Neural progenitor cell (in vitro differentiated cells): ENCODE measurements around the gene SNAI3. TPM values are rescaled to one million over a fixed set of nuclear protein-coding genes. Genes with fewer than 3 reads are reported as not detected.
A peak's percentile ranks its signal among the peaks of the same experiment; 100 is the strongest.

ENCODE experiments used
- DNase-seq: peaks from one replicate; pipeline ENCODE4 v3.0.0-alpha.2; 2016; ENCODE audit warnings: low spot score
- H2AFZ ChIP-seq: fragments of 200-600 bp; sonication (generic); replicated peaks from 2 replicates; pipeline ENCODE4 v1.6.1; 2016; ENCODE audit warnings: antibody characterized with exemption
- H3F3A ChIP-seq: fragments of 200-600 bp; sonication (generic); 2 replicates; pipeline ENCODE4 v1.6.1; 2016; ENCODE audit warnings: antibody characterized with exemption, low read depth
- H3K27ac ChIP-seq: fragments of 200-600 bp; sonication (generic); 2 replicates; pipeline ENCODE4 v1.5.1; 2016; ENCODE audit warnings: mild to moderate bottlenecking
- H3K27me3 ChIP-seq: fragments of 200-600 bp; sonication (generic); 2 replicates; pipeline ENCODE4 v1.6.1; 2016; ENCODE audit warnings: mild to moderate bottlenecking, moderate library complexity
- H3K36me3 ChIP-seq: fragments of 200-600 bp; sonication (generic); 2 replicates; pipeline ENCODE4 v1.5.1; 2016
- H3K4me1 ChIP-seq: fragments of 200-600 bp; sonication (generic); 2 replicates; pipeline ENCODE4 v1.6.1; 2016; ENCODE audit warnings: mixed run types
- H3K4me2 ChIP-seq: fragments of 200-600 bp; sonication (generic); 2 replicates; pipeline ENCODE4 v1.6.1; 2016
- H3K4me3 ChIP-seq: fragments of 200-600 bp; sonication (generic); 2 replicates; pipeline ENCODE4 v1.5.1; 2016
- H3K79me2 ChIP-seq: fragments of 200-600 bp; sonication (generic); 2 replicates; pipeline ENCODE4 v1.6.1; 2016; ENCODE audit warnings: low read depth
- H3K9ac ChIP-seq: fragments of 200-600 bp; sonication (generic); 2 replicates; pipeline ENCODE4 v1.6.1; 2016
- H3K9me3 ChIP-seq: fragments of 200-600 bp; sonication (generic); 2 replicates; pipeline ENCODE4 v1.5.1; 2016; ENCODE audit warnings: low read depth
- H4K20me1 ChIP-seq: fragments of 200-600 bp; sonication (generic); 2 replicates; pipeline ENCODE4 v1.6.1; 2016; ENCODE audit warnings: low read depth
- H3K27ac Mint-ChIP-seq: 3 replicates; pipeline ENCODE4 v1.8.0; 2021; ENCODE audit warnings: mixed read lengths
- H3K27me3 Mint-ChIP-seq: 2 replicates; pipeline ENCODE4 v1.8.0; 2022; ENCODE audit warnings: low read depth, mild to moderate bottlenecking, inconsistent platforms, moderate library complexity, mixed read lengths; ENCODE audit not compliant: insufficient read depth
- H3K36me3 Mint-ChIP-seq: 3 replicates; pipeline ENCODE4 v1.8.0; 2021; ENCODE audit warnings: mixed read lengths
- H3K4me1 Mint-ChIP-seq: 3 replicates; pipeline ENCODE4 v1.8.0; 2021; ENCODE audit warnings: mixed read lengths
- H3K4me3 Mint-ChIP-seq: 3 replicates; pipeline ENCODE4 v1.8.0; 2021; ENCODE audit warnings: mild to moderate bottlenecking, moderate library complexity, mixed read lengths
- H3K9me3 Mint-ChIP-seq: 3 replicates; pipeline ENCODE4 v1.8.0; 2020; ENCODE audit warnings: mixed read lengths
- CTCF ChIP-seq: fragments of 200-600 bp; sonication (generic); IDR thresholded peaks from 2 replicates; pipeline ENCODE4 v1.5.1; 2017; ENCODE audit warnings: antibody characterized with exemption, mild to moderate bottlenecking
- EZH2 ChIP-seq: fragments of 200-600 bp; sonication (generic); IDR thresholded peaks from 2 replicates; pipeline ENCODE4 v1.6.1; 2017; ENCODE audit warnings: antibody characterized with exemption, mild to moderate bottlenecking, moderate library complexity
- EZH2phosphoT487 ChIP-seq: fragments of 200-600 bp; sonication (generic); IDR thresholded peaks from 2 replicates; pipeline ENCODE4 v1.6.1; 2017; ENCODE audit warnings: antibody characterized with exemption
- total RNA-seq: library from RNA; depleted of rRNA; stranded (reverse); fragments of >200 nt; gene quantifications from 2 replicates; pipeline ENCODE4 v1.2.3, GENCODE V29; 2015; ENCODE audit warnings: low replicate concordance

Gene SNAI3
- total RNA-seq, 1 donor from 2014 or later, result not detected

GRCh38 chr16:88706229-88706964 lies 20.1 kb upstream of the SNAI3 start, which contains the start of the genes CTU2 and RNF166:
CTU2 (plus strand) TSS chr16:88706503; CDS start chr16:88706531, 28 bp downstream.
RNF166 (minus strand) TSS chr16:88706408; CDS start chr16:88706325, 83 bp downstream.
- peaks cover 42% of the 10 kb centered on the region for H3K79me2 ChIP-seq
- H3K27me3 ChIP-seq, result no peaks in the 10 kb centered on the region
- H2AFZ ChIP-seq, result peak within 1 kb of the TSS; percentile 94
- H3K27me3 Mint-ChIP-seq, result no peaks in the 10 kb centered on the region
- H3F3A ChIP-seq, result no peaks in the 10 kb centered on the region
- no peaks in the 10 kb centered on the region for H3K36me3 Mint-ChIP-seq
- peak within 1 kb of the TSS; percentile 99 for H3K4me3 ChIP-seq
- H3K27ac Mint-ChIP-seq, result peak within 1 kb of the TSS; percentile 53
- no peaks in the 10 kb centered on the region for H3K9me3 Mint-ChIP-seq
- peak within 1 kb of the TSS; percentile 99 for H3K4me2 ChIP-seq
- peaks cover 19% of the 10 kb centered on the region for H4K20me1 ChIP-seq
- H3K4me3 Mint-ChIP-seq, result peak within 1 kb of the TSS; percentile 92
- peak within 1 kb of the TSS; percentile 90 for H3K9ac ChIP-seq
- TF ChIP-seq CTCF (no peak), EZH2phosphoT487 (no peak), EZH2 (no peak)
- H3K27ac ChIP-seq, result no peak within 1 kb of the TSS
- peaks cover 22% of the 10 kb centered on the region for H3K4me1 Mint-ChIP-seq
- no peaks in the 10 kb centered on the region for H3K9me3 ChIP-seq
- peak; percentile 96 for DNase-seq
- no peaks in the 10 kb centered on the region for H3K36me3 ChIP-seq
- peaks cover 10% of the 10 kb centered on the region for H3K4me1 ChIP-seq

- no peak overlapping the region for H3K27ac Mint-ChIP-seq
Measured at GRCh38 chr16:88705801-88706228, 19.5 kb upstream of the SNAI3 start.

GRCh38 chr16:88705076-88705684 lies 18.9 kb upstream of the SNAI3 start:
- peak overlapping the region; percentile 53 for H3K27ac Mint-ChIP-seq
- DNase-seq, result no peak

More at GRCh38 chr16:88705801-88706228, 19.5 kb upstream of the SNAI3 start:
- Histone ChIP-seq H4K20me1 (peaks cover 19% of the 10 kb centered on the region), H3K79me2 (peaks cover 42% of the 10 kb centered on the region), H3F3A (no peaks in the 10 kb centered on the region), H3K4me2 (peak overlapping the region; percentile 99), H3K36me3 (no peaks in the 10 kb centered on the region), H3K27me3 (no peaks in the 10 kb centered on the region), H3K4me3 (peak overlapping the region; percentile 99), H2AFZ (peak overlapping the region; percentile 94), H3K9me3 (no peaks in the 10 kb centered on the region), H3K27ac (no peak overlapping the region), H3K4me1 (peaks cover 10% of the 10 kb centered on the region), H3K9ac (peak overlapping the region; percentile 84)
- TF ChIP-seq EZH2phosphoT487 (no peak), EZH2 (no peak), CTCF (no peak)
- DNase-seq, result peak; percentile 67
- no peaks in the 10 kb centered on the region for H3K36me3 Mint-ChIP-seq
- no peaks in the 10 kb centered on the region for H3K27me3 Mint-ChIP-seq
- peak overlapping the region; percentile 92 for H3K4me3 Mint-ChIP-seq
- peaks cover 22% of the 10 kb centered on the region for H3K4me1 Mint-ChIP-seq
- H3K9me3 Mint-ChIP-seq, result no peaks in the 10 kb centered on the region

More at GRCh38 chr16:88705076-88705684, 18.9 kb upstream of the SNAI3 start:
- H3F3A ChIP-seq, result no peaks in the 10 kb centered on the region
- peaks cover 10% of the 10 kb centered on the region for H3K4me1 ChIP-seq
- H3K4me1 Mint-ChIP-seq, result peaks cover 22% of the 10 kb centered on the region
- TF ChIP-seq EZH2phosphoT487, result no peak
- no peak for TF ChIP-seq EZH2
- TF ChIP-seq CTCF, result no peak
- H4K20me1 ChIP-seq, result peaks cover 19% of the 10 kb centered on the region
- H3K9me3 ChIP-seq, result no peaks in the 10 kb centered on the region
- H3K36me3 ChIP-seq, result no peaks in the 10 kb centered on the region
- H3K9me3 Mint-ChIP-seq, result no peaks in the 10 kb centered on the region
- peak overlapping the region; percentile 99 for H3K4me2 ChIP-seq
- H3K36me3 Mint-ChIP-seq, result no peaks in the 10 kb centered on the region
- peaks cover 42% of the 10 kb centered on the region for H3K79me2 ChIP-seq
- H3K27me3 Mint-ChIP-seq, result no peaks in the 10 kb centered on the region
- no peak overlapping the region for H3K27ac ChIP-seq
- H3K9ac ChIP-seq, result peak overlapping the region; percentile 84
- no peak overlapping the region for H2AFZ ChIP-seq
- peak overlapping the region; percentile 99 for H3K4me3 ChIP-seq
- H3K4me3 Mint-ChIP-seq, result peak overlapping the region; percentile 92
- no peaks in the 10 kb centered on the region for H3K27me3 ChIP-seq
